ENCODE data around the gene SSBP2.

Gene SSBP2

DNA sequence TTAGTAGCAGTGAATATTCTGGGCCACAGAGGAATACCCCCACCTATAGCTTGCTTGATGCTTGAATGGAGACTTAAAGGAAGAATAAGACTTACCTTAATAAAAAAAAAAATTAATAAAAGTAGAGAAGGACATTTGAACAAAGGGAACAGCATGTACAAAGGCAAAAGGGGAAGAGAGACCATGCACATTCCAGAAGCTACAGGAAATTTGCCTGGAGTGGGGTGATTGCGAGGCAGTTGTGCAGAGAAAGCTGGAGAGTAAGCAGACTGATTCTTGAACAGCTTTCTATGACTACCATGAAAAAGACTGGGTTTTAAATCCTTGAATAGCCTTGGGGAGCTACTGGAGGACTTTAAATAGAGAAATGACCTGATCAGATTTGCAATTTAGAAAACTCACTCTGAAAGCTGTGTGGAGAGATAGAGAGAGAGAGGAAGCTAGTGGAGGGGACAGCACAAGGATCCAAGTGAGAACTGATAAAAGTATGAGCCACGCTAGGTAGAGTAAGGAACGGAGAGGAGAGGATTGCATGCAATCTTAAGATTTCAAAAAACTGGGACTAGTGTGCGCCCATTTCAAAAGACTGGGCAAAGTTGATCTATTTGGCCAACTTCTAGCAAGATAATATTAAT lies 12.5 kb upstream of the SSBP2 start:
- no peak for DNase-seq

DNA sequence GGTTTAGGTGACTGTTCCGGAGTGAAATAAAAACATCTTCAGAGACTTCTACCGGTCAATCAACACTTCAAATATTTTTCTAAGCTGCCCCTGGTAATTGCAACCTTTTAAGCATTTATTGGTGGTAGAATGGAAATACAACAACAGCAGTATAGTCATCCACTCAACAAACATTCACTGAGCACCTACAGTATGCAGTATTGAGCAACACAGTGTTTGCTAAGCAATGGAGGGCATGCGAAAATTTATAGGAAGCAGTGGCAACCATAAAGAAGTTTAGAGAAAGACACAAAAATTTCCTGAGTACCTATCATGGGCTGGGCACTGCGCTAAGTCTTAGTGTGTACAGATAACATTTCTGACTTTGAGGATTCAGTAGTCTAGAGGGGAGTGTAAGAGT lies 12.0 kb upstream of the SSBP2 start:
- no peak for DNase-seq

DNA sequence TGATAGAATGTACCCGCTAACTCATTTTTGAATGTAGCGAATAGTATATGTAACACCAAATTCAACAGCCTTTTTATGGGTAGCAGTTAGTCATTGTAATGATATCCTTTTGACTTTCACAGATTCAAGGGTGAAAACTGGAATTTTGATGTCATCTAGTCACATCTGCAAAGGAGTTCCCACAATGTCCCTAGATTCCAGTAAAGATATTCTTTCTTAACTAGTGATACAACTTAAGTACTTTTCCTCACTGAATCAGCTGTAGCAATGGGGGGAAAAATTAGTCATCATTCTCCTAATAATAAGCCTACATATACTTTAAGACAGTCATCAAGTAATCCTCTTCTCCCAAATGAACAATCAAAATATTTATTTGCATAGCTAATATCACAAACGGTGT lies 11.5 kb upstream of the SSBP2 start:
- DNase-seq: no peak

DNA sequence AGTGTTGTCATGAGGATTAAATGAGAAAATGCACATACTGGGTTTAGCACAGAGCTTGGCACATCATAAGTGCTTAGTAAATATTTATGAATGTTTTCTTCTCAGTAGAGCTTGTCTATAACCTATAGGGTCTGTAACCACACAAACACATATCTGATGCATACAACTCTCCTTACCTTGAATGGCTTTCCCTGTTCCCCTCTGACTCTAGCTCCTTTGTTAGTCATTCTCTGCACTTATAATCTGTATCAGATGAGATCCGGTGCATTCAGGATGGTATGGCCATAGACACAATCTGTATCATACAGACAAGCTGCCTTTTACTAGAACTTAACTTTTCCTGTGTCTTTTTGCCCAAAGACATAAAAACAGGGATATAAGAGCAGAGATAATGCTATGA lies 11.1 kb upstream of the SSBP2 start:
- no peak for DNase-seq

DNA sequence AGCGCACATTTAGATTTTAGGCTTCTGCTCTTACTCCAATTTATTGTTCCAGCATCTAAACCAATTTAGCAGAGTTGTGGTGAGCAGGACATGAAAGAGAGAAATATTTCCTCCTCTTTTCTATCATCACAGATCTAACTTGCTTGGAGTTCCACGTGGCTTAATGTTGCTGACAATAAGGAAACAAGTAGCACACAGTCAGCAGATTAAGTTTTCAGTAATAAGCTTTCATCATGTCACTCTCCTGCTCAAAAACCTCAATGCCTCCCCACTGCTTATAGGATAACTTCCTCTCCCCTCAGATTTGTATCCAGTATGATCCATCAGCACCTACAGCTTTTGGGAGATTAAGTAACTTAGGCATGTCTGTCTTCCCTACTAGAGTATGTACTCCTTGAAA lies 10.4 kb upstream of the SSBP2 start:
- no peak for DNase-seq

DNA sequence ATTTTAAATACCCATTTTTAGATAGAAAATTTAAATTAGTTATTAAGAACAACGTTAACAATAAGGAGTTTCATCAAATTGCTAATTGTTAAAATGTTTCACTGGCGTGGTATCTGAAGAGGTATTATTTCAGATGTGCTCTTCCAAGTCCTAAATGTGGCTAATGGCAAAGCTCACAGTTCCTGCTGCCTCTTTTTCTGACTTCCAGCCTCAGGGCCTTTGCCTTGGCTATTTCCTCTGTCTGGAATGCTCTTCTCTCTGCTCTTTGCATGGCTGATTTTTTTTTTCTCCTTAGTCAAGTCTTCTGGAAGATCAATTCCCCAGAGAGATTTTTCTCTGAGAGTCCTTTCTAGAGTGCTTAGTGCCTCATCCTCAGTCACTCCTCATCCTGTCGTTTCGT lies 9.6 kb upstream of the SSBP2 start:
- DNase-seq: no peak

DNA sequence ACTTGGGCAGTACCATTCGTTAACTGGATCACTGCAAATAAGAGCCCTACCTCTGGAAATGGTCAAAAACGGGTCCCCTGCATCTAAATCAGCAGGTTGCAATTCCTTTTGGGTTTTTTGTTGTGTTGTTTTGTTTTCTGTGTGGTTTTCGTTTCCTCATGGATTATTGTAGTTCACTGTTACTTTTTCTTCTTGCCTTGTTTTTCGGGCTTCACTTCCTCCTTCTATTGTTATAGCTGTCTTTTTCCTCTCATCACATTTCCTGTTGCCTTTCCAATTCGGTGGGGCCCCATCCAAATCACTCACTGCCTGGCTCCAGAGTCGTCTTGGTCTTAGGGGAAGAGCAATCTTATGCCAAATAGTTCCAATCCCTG lies 8.7 kb upstream of the SSBP2 start:
- no peak for DNase-seq

DNA sequence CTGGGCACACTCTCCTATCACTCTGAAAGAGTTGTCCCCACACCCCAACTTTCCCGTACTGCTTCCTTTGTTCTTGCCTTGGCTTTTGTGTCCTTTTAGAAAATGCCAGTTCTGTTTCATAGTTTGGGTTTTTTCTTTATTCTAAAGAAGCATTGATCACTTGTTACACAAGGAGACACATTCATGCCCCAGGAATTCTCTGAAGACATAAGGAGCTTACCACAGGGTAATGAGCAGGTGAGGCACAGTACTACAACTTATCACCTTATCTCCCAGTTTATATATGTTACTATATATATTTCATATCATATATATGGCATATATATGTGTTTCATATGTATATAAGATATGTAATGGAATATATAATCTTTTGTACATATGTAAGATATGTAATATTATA lies 6.5 kb upstream of the SSBP2 start:
- no peak for DNase-seq

DNA sequence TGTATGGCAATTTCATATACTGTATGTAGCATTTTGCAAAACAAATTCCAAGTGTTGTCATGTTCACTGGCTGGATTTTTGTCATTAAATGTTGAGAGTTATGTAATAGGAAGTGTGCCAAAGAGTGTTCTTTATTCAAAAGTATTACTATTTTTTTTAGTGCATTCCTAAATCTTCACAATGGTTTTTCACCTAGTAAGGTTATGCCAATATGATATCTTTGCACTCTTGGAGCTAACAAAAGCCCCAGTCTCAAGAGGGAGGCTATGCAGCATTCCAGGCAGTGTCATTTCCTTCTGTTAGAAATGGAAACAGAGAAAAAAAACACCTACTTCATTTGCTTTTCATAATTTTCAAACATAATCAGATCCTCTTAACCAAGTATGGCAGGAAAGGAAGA lies 5.1 kb upstream of the SSBP2 start:
- DNase-seq: no peak

DNA sequence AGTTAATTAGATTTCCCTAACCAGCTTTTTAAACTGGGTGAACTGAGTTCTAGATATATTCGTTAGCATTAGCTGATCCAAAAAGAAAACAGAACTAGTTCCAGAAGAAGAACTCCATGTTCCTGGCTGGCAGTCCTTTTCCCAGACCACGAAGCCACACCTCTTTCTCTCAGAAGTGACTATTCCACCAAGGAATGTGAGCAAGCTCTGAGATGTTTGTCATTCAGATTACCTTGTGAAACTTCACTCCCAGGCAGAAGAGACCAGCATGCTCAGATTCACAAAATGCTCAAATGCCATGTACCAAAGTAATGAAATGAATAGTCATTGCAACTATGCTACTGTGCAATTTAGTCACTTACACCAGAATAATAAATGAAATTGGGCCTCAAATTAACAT lies 4.4 kb upstream of the SSBP2 start:
- DNase-seq: no peak

DNA sequence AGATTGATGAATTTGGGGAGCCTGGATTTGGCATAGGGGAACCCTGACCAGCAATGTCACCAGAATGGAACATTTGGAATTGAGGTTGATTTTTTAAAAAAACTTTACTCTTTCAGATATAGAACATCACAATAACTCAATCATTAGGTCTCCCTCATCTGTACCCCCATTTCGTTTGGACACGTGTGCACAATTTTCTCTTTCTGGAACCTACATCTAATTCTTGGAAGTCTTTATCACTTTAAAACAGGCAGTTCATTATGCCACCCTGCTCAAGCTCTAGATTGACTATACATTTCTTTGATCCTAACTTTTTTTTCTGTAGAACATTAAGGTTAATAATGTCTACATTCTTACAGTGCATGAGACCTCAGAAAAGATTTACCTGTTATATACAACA lies 3.7 kb upstream of the SSBP2 start:
- no peak for DNase-seq

DNA sequence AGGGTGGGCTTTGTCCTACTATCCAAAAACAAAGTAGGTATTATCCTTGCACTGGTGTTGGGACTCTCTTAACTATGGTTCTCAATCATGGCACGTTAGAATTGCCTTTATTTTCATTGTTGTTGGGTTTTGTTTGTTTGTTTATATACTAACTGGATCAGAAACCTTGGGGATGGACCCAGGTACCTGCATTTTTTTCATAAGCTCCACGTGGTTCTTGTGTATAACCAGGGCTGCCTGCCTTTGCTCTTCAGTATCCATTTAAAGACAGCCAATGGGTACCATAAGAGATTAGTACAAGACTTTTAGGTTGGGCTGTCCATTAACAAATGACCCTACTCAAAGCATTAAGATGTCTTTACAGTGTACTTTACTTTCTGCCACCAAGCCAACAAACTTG lies 2.5 kb upstream of the SSBP2 start:
- DNase-seq: no peak

DNA sequence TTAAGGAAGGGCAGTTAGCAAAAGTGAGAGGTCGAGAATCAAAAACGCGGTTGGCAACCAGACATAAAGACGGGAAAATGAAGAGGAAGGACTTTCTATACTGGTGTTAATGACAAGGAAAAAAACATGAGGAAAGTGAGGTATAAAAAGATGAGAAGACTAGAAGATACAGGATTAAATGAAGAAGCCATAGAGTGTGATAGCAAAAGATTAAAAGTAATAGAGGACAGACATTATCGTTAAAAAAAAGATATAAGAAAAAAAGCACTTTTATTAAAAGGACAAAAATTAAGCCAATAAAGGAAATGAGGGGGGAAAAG lies 1.7 kb upstream of the SSBP2 start:
- no peak for DNase-seq

DNA sequence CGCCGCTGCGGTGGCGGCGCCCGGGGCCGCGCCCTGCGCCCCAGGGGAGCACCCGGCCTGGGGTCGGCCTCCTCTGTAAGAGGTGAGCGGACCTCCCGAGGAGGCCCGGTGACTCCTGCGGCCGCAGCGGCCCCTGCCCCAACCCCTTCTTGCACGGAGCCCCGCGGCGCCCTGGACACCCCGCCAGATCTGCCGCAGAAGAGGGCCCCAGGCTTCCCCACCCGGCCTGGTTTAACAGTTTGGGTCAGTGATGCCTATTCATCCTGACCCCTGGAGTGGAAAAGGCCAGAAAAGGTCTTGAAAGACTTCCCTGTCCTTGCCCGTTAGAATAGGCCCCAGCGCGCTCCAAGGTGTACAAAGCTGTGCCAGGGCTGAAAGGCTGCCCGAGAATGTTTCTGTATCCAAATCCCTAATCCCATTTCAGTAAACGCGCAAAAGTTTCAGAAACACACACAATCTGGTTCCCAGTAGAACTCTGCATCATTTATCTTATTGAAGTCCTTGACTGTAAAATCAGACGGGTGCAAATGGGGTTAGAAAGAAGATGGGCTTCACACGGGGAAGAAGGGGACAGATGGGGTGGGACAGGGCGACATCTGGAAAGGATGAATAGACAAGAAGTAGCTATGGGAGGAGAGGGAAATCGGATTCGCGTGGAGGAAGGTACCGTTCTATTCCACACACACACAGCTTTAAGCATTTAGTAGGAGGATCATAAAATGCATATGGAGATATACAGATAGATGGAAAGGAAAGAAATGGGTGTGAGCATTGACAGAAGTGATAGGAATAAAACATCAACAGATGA lies 1.1 kb upstream of the SSBP2 start:
- peak; percentile 58 for DNase-seq

DNA sequence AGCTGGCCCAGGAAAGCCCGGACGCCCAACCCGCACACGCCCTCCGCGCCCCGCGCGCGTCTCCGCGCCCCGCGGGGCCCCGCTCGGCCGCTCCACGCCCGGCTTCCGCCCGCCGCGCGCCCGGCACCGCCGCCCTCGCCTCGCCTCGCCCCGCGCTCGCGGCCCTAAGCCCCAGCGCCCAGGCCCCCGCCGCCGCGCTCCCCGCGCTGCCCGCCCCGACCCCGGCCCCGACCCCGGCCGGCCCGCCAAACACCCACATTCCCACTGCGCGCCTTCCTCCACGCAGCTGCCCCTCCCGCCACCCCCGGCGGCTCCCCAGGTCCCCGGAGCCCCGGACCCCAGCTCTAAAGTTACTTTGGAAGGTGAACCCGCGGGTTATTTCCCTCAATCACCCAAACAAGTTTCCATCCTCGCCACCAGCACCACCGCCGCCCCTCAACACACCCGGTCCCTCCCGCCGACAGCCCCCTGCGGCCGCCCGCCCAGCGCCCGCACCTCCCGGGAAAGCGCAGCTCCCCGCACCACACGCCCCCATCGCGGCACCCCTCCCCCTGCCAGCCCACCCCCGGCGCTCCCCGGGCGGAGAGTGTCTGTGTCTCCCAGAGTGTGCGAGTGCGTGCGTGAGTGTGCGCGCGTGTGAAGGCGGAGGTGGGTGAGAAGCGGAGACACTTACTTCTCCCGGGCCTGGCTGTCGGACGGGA lies 439 bp downstream of the SSBP2 start:
- DNase-seq: no peak

DNA sequence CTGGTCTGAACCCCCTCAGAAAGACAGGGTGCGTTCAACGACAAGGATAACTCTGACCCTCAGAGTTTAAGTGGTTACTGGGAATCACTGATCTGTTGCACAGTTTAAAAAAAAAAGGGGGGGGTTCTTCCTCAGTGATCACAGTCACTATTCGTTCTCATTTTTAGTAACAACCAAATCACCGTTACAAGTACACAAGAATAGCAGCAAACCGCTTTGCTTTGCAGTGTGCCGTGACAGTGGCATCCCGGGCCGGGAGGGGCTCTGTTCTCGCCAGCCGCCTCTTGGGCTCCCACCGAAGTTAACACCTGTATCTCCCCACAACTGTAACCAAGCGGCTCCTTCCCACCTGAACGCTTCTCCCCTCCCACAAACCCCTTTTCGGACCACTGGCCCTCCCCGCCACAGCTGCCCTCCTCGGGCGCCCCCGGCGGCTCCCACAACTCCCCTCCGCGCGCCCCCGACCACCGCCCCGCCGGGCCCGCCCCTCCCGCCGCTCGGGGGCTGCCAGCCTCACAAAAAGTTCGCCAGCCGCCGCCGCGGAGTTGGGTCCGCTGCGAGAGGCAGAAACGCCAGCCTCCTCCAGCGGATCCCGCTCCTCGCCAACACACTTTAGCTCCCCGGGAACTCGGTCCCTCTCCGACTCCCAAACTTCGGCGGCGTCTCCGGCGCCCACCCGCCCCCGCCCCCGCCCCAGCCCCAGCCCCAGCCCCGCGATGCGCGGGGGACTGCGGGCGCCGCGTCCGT lies 1.2 kb downstream of the SSBP2 start:
- DNase-seq: peak; percentile 72

DNA sequence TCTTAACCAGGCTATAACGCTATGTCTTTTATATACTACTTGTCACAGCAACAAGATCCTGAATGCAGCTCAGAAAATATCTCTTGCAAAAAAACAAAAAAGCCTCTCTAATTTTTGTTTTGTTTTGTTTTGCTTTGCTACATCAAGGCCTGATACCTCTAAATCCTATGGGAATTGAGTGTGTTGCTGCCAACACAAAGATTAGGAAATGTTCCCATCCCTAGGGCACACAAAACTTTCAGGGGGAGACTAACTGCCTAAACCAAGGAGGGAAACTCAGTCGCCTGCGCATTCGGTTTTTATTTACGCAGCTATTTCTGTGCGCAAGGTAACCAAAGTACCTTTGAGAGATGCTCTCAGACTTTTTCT lies 1.7 kb downstream of the SSBP2 start:
- no peak for DNase-seq

DNA sequence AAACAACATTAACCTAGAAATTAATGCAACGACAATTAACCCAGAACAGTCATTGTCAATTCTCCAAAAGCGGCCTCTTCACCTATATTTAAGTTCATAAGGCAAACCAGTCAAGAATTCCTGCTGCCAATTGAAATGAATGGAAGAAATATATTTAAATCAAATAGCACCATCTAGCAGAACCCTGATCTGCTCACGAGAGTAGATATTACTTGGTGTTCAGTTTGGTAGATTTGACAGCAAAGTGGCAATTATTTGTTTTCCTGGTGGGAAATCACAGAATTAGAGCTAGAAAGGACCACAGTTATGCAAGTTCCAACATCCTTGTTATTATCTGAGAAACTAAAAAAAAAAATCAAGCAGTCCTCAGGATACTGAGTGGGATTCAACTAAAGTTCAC lies 2.3 kb downstream of the SSBP2 start:
- no peak for DNase-seq

DNA sequence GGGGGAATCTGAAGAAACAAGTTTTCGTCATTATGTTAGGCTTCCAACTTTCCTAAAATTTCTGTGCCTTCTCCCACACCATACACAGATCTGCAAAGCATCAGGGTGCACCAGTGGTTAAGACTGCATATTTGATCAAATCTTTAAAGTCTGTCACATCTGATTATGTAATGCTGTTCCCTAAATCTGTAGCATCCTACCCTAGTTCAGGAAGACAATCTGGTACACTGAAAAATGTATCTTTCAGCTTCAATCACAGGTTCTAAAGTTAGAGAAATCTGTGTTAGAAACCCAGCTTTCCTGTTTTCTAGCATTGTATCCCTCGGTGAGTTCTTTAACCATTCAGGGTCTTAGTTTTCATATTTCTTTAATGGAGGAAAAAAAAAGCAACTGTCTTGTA lies 3.9 kb downstream of the SSBP2 start:
- DNase-seq: no peak

DNA sequence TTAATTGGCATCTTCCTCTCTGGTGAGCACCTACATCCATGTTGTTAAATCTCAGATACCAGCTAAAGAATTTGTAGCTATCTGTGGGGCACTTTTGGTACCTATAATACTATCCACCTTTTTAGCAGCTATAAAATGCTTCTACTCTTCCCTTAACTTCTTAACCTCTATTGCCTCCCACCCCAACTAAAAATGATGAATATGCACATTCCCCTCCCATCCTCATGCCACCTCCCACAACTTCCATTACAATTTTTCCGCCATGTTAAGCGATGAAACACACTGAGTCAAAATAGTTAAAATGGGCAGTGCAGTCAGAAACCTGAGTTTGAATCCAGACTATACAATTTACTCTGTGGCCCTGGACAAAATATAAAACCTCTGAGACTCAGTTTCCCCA lies 10.1 kb downstream of the SSBP2 start:
- DNase-seq: no peak

DNA sequence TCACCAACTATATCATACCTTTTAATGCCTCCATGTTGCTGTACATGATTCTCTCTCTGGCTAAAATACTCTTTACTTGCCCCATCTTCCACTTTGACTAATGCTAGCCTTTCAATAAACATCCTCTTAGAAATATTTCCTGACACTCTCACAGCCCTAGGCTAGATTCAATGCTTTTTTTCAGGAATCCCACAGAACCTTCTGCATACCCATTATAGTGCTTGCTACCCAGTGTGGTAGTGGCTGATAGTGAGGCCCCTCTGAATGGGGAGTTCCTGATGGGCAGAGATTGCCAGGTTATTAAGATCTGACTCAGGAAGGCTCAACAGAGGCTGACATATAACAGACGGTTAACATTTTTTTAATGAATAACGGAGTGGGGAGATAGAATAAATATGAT lies 11.6 kb downstream of the SSBP2 start:
- no peak for DNase-seq

DNA sequence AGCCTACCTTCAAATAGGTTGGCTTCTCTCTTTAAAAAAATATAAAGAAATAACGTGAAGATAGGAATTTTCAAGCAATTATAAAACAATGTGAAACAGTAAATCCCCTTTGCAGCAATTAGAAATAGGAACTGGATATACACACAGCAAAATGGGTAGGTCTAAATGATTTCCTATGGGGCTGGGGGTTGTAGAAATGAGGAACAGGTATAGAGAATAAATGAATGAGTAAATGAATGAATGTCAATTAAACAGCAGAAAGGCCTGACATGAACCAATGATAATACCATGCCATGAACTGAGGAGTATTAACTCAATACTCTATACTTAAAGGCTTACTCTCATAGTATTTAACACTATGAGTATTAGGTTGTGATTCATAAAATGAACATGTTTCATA lies 21.6 kb downstream of the SSBP2 start:
- no peak for DNase-seq

DNA sequence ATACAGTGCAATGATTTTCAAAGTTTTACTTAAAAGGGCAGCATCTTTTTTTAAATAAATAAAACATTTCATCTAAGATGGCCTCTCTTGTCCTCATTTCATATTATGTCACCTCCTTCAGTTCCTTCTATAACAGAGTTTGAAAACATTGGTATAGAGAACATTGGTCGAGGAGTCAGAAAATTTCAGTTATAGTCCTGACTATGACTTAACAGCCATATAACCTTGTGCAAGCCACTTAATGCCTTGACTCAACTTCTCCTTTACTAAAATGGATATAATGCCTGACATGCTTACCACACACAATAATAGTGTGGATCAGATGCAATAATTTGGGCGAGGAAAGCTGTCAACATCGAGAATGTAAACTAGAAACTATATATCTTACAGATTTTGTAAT lies 22.6 kb downstream of the SSBP2 start:
- no peak for DNase-seq

DNA sequence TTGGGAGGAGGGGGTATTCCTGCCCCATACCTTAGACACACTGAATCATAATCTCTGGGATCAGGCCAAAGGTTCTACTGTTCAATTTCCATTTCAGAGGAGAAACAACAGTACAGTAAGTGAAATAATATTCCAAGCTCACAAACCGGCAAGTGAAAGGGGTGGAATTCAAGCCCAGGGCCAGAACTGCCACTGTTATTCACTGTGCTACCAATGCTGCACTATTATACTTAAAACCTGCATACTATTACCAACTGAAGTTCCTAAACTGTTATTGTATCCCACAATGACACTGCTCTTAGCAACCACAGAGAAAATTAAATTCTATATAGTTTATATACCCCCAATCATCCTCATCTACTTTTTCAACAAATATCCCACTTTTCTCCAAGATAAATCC lies 24.6 kb downstream of the SSBP2 start:
- DNase-seq: no peak

Measured in femur (tissue), 1 donor.